ENCODE data around the gene RIPPLY2. TPM values are rescaled to one million over a fixed set of nuclear protein-coding genes. Genes with fewer than 3 reads are reported as not detected.

Gene RIPPLY2
- polyA plus RNA-seq, 1 experiment = not detected

- no peak for DNase-seq (ENCODE audit: low read depth, low spot score)
- Histone ChIP-seq H3K27me3 (ENCODE audit: control insufficient read depth, insufficient read depth, low read length) (no peaks in the 10 kb centered on the region), H3K27ac (ENCODE audit: low read depth, low read length) (no peak overlapping the region), H3K9me3 (ENCODE audit: control insufficient read depth, insufficient read depth, low read length) (no peaks in the 10 kb centered on the region), H3K4me3 (ENCODE audit: low read depth, low read length) (no peak overlapping the region)
- POLR2A ChIA-PET = no interaction called here
- TF ChIP-seq, protein P1, sequence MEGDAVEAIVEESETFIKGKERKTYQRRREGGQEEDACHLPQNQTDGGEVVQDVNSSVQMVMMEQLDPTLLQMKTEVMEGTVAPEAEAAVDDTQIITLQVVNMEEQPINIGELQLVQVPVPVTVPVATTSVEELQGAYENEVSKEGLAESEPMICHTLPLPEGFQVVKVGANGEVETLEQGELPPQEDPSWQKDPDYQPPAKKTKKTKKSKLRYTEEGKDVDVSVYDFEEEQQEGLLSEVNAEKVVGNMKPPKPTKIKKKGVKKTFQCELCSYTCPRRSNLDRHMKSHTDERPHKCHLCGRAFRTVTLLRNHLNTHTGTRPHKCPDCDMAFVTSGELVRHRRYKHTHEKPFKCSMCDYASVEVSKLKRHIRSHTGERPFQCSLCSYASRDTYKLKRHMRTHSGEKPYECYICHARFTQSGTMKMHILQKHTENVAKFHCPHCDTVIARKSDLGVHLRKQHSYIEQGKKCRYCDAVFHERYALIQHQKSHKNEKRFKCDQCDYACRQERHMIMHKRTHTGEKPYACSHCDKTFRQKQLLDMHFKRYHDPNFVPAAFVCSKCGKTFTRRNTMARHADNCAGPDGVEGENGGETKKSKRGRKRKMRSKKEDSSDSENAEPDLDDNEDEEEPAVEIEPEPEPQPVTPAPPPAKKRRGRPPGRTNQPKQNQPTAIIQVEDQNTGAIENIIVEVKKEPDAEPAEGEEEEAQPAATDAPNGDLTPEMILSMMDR (IDR thresholded peaks at IDR 0.05; ENCODE audit: low read depth, low read length) = no peak
- CTCF ChIA-PET = no interaction called here
These were observed 26.1 kb upstream of the RIPPLY2 start for GRCh38 chr6:83827050-83827449.

- H3K4me3 ChIP-seq (ENCODE audit: low read depth, low read length) = no peak overlapping the region
- H3K27ac ChIP-seq (ENCODE audit: low read depth, low read length) = no peak overlapping the region
- ChIA-PET CTCF (no interaction called here), POLR2A (no interaction called here)
- no peaks in the 10 kb centered on the region for H3K9me3 ChIP-seq (ENCODE audit: control insufficient read depth, insufficient read depth, low read length)
- TF ChIP-seq, protein P1 (IDR thresholded peaks at IDR 0.05; ENCODE audit: low read depth, low read length) = no peak
- H3K27me3 ChIP-seq (ENCODE audit: control insufficient read depth, insufficient read depth, low read length) = no peaks in the 10 kb centered on the region
- DNase-seq (ENCODE audit: low read depth, low spot score) = no peak
These were observed 14.4 kb upstream of the RIPPLY2 start for GRCh38 chr6:83838727-83839126.

DNA sequence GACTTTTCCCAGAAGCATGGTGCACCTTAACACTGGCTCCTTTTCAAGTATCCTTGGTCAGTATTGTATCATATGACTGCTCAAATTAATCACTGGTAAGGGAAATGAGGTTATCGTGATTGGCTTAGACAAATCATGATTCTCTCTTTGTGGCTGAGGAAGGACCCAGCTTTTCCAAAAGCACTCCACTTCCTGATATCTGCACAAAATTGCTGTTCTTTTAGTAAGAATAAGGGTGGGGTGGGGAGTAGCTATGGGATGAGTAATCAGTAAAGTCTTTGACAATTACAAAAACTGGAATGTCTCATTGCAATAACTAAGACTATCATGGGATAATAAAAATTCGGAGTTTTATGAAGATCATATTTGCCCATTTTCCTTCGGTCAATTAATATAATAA, 9.0 kb upstream of the RIPPLY2 start:
- Histone ChIP-seq H3K4me3 (ENCODE audit: low read depth, low read length) (no peak overlapping the region), H3K27me3 (ENCODE audit: control insufficient read depth, insufficient read depth, low read length) (no peaks in the 10 kb centered on the region), H3K27ac (ENCODE audit: low read depth, low read length) (no peak overlapping the region), H3K9me3 (ENCODE audit: control insufficient read depth, insufficient read depth, low read length) (no peaks in the 10 kb centered on the region)
- ChIA-PET CTCF (interaction anchor here (1.1 kb wide), 1 partner anchor 229 kb away, joined by 3 read pairs; no protein-coding TSS in a partner anchor), POLR2A (no interaction called here)
- TF ChIP-seq, protein P1 (IDR thresholded peaks at IDR 0.05; ENCODE audit: low read depth, low read length) = no peak
- DNase-seq (ENCODE audit: low read depth, low spot score) = no peak

GRCh38 chr6:83846291-83846690, 6.9 kb upstream of the RIPPLY2 start:
- CTCF ChIA-PET = no interaction called here

DNA sequence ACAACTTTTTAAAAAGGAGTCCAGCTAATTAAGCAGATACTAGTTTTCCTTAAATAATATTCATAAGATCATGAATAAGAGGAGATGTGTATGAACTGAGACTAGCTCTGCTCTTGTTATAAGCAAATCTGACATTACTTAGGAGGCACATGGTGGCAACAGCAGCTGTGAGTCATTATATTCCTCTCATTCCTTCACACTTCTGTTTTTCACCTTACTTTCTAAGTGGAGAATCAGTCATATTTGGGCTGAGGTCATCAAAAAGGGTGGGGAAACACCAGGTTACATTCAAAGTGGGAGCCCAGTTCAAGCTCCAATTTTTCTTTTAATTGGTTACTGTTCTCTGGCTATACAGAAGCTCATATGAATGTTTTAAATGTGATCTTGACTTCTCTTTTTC, 6.0 kb upstream of the RIPPLY2 start:
- ChIA-PET CTCF (no interaction called here), POLR2A (no interaction called here)
- TF ChIP-seq, protein P1 (IDR thresholded peaks at IDR 0.05; ENCODE audit: low read depth, low read length) = no peak
- H3K27ac ChIP-seq (ENCODE audit: low read depth, low read length) = no peak overlapping the region
- no peak for DNase-seq (ENCODE audit: low read depth, low spot score)
- H3K4me3 ChIP-seq (ENCODE audit: low read depth, low read length) = no peak overlapping the region
- no peaks in the 10 kb centered on the region for H3K27me3 ChIP-seq (ENCODE audit: control insufficient read depth, insufficient read depth, low read length)
- H3K9me3 ChIP-seq (ENCODE audit: control insufficient read depth, insufficient read depth, low read length) = no peaks in the 10 kb centered on the region

More at GRCh38 chr6:83846291-83846690, 6.9 kb upstream of the RIPPLY2 start:
- Histone ChIP-seq H3K4me3 (ENCODE audit: low read depth, low read length) (no peak overlapping the region), H3K27me3 (ENCODE audit: control insufficient read depth, insufficient read depth, low read length) (no peaks in the 10 kb centered on the region), H3K9me3 (ENCODE audit: control insufficient read depth, insufficient read depth, low read length) (no peaks in the 10 kb centered on the region), H3K27ac (ENCODE audit: low read depth, low read length) (no peak overlapping the region)
- TF ChIP-seq, protein P1 (IDR thresholded peaks at IDR 0.05; ENCODE audit: low read depth, low read length) = no peak
- POLR2A ChIA-PET = no interaction called here
- DNase-seq (ENCODE audit: low read depth, low spot score) = no peak

Measured in AG04450 (cell line).